NCI-H2227 treated with DMSO at 0.1 percent for 48 hours (cell line): ENCODE data around the gene RIOK1.
"Not testable (repeated sequence)": the region's sequence is repeated elsewhere in the genome, so short reads cannot be mapped to it uniquely, and the experiment has no call there.

Experiments
- DNase-seq: peaks from one replicate; lab custom pipeline; 2025; lab: John Stamatoyannopoulos, UW

The RIOK1 gene

GRCh38 chr6:7389451-7390225 is at the start of gene RIOK1, which contains the start of gene CAGE1:
Gene RIOK1 (plus strand): TSS chr6:7389808. CDS start chr6:7390003, 195 bp downstream.
Gene CAGE1 (minus strand): TSS chr6:7389742. CDS start chr6:7387173, 2,569 bp downstream.
- DNase-seq, result peak; percentile 94

GRCh38 chr6:7341271-7341670 is 48.3 kb upstream of the RIOK1 start:
- DNase-seq, result no peak

GRCh38 chr6:7341989-7342742 is 47.4 kb upstream of the RIOK1 start:
- no peak for DNase-seq

GRCh38 chr6:7343546-7344475 is 45.8 kb upstream of the RIOK1 start:
- peak; percentile 4 for DNase-seq

DNA sequence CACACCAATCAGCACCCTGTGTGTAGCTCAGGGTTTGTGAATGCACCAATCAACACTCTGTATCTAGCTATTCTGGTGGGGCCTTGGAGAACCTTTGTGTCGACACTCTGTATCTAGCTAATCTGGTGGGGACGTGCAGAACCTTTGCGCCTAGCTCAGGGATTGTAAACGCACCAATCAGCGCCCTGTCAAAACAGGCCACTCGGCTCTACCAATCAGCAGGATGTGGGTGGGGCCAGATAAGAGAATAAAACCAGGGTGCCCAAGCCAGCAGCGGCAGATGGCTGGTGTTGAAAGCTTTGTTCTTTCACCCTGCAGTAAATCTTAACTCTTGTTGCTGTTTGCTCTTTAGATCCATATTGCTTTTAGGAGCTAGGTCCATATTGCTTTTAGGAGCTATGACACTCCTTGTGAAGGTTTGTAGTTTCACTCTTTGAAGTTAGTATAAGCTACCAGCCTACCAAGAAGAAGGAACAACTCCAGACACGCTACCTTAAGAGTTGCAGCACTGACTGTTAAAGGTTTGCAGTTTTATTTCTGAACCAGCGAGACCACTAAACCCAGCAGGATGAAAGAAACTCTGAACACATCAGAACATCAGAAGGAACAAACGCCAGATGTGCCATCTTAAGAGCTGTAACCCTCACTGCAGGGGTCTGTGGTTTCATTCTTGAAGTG is 44.7 kb upstream of the RIOK1 start:
- DNase-seq, result not testable (repeated sequence)

- DNase-seq, result not testable (repeated sequence)
Measured at GRCh38 chr6:7347551-7347997, 42.0 kb upstream of the RIOK1 start.

DNA sequence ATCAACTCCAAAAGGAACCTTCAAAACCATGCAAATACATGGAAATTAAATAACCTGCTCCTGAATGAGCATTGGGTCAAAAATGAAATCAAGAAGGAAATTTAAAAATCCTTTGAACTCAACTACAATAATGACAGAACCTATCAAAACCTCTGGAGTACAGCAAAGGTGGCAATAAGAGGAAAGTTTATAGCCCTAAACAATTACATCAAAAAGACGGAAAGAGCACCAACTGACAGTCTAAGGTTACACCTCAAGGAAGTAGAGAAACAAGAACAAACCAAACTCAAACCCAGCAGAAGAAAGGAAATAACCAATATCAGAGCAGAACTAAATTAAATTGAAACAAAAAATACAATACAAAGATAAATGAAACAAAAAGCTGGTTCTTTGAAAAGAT is 39.0 kb upstream of the RIOK1 start:
- not testable (repeated sequence) for DNase-seq

DNA sequence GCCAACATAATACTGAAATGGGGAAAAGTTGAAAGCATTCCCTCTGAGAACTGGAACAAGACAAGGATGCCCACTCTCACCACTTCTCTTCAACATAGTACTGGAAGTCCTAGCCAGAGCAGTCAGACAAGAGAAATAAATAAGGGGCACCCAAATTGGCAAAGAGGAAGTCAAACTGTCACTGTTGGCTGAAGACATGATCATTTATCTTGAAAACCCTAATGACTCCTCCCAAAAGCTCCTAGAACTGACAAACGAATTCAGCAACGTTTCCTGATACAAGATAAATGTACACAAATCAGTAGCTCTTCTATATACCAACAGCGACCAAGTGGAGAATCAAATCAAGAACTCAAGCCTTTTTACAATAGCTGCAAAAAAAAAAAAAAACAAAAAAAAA is 37.7 kb upstream of the RIOK1 start:
- DNase-seq, result not testable (repeated sequence)

DNA sequence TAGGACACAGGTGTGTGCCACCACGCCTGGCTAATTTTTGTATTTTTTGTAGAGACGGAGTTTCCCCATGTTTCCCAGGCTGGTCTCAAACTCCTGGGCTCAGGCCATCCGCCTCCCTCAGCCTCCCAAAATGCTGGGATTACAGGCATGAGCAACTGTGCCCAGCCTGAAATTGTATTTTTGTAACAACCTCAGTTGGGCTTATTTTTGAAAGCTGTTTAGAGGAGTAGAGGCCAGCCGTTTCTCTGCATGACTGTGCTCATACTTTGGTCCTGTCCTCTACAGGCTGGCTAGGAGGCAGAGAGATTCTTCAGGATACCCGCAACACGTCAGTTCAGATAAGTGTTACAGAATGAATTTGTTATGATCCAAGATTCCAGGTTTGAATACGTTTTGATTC is 22.2 kb upstream of the RIOK1 start:
- DNase-seq, result no peak

- DNase-seq, result no peak
Measured at GRCh38 chr6:7373739-7374138, 15.9 kb upstream of the RIOK1 start.

DNA sequence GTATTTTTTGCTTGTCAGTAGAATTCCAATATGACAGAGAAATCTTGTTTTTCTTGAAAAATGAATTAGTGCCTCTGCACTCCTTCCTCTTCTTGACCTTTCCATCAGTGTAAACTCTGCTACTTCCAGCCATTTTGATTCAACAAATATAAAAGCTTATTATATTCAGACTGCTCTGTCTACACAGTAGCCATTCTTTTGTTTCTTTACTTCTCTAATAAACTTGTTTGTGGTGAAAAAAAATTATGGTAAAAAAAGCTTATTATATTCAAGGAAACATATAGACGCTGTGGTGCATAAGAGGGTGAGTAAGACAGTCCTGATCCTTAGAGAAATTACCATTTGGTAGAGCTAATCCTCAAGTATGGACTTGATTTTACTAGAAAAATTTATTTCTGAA is 11.6 kb upstream of the RIOK1 start:
- no peak for DNase-seq

GRCh38 chr6:7378740-7379139 is 10.9 kb upstream of the RIOK1 start:
- DNase-seq, result no peak

GRCh38 chr6:7381092-7381491 is 8.5 kb upstream of the RIOK1 start:
- DNase-seq, result no peak

GRCh38 chr6:7389162-7389450 is 502 bp upstream of the RIOK1 start:
- DNase-seq, result no peak

DNA sequence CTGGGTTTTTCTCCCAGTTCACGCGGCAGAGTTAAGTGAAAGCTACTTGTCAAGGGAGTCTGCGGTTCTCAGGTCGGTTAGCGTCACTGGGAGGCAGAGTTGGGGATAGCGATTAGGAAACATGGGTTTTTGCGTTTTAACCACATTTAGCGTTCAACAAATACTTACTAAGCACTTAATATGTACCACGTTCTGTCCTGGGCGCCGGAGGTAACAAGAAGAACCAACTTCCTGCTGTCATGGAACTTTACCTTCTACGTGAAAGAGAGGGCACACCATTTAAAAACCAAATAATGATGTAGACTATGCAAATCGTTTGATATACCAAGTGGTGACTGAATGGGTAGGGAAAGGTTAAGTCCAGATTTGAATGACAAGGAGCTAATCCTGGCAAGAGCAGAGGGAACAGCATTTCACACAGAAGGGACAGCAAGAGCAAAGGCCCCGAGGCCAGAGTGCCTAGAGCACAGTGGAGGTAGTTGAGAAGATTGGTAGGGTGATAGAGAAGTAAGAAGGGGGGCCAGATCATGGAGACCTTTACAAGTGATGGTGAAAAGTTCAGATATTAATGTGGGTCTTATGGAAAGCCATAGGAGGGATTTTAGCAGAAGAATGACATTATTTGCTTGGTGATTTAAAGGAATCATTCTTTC is 744 bp downstream of the RIOK1 start:
- no peak for DNase-seq

DNA sequence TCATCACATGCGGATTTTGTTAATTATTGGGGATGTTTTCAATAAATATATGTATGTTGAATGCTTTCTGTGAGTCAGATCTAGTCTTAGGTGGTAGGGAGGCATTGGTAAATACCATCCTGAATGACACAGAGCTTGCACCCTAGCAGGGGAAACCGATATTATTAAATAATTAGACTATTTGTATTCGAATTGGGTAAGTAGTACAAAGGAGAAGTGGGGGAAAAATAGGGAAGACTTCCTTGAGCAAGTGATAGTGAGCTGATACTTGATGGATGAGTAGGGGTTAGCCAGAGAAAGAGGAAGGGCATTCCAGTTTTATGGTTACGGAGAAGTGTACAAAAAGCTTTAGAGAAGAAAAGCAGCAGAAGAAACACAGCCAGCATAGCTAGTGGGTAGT is 1.5 kb downstream of the RIOK1 start:
- no peak for DNase-seq

- DNase-seq, result no peak
Measured at GRCh38 chr6:7392402-7392801, 2.8 kb downstream of the RIOK1 start.

- DNase-seq, result no peak
Measured at GRCh38 chr6:7401075-7401474, 11.5 kb downstream of the RIOK1 start.

DNA sequence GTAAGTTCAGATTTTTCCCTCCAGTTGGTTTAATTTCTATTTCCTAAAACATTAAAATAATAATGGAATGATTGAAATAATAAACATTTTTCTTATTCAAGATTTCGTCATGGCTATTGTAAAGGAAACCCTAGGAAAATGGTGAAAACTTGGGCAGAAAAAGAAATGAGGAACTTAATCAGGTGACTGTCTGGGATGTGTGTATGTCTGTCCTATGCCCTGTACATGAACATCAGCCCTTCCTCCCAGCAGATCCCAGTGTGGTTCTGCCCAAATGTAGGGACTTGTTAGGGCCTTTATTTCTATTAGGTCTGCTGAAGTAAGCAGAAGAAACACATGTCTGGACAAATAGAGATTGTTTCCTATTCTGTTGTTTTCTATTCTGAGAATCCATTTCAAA is 13.1 kb downstream of the RIOK1 start:
- no peak for DNase-seq

- DNase-seq, result no peak
Measured at GRCh38 chr6:7404546-7404945, 14.9 kb downstream of the RIOK1 start.

- no peak for DNase-seq
Measured at GRCh38 chr6:7406743-7407142, 17.1 kb downstream of the RIOK1 start.
